ENCODE data around the gene RHOXF1.

DNA sequence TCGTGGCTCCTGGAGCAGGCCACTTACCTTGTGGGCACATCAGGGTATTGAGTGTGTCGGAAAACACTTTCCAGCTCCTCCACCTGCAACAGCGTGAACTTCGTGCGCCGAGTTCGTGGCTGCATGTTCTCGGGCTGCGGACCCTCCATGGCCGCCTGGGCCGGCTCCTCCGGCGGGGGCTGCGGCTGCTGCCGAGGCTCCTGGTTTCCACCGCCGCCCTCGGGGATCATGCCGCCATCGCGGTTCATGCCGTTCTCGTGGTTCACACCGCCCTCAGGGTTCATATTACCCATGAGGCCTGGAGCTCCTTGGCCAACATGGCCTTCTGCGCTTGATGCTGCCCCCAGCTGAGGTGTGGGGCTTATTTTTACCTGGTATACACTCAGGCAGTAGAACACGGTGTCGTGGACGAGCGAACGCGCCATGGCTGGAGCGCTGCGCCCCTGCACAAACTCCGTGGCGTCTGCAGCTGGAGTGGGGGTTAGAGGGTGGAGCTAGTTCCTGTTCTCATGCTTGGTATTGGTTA lies at the start of gene RHOXF1:
- TF ChIP-seq, protein P1, sequence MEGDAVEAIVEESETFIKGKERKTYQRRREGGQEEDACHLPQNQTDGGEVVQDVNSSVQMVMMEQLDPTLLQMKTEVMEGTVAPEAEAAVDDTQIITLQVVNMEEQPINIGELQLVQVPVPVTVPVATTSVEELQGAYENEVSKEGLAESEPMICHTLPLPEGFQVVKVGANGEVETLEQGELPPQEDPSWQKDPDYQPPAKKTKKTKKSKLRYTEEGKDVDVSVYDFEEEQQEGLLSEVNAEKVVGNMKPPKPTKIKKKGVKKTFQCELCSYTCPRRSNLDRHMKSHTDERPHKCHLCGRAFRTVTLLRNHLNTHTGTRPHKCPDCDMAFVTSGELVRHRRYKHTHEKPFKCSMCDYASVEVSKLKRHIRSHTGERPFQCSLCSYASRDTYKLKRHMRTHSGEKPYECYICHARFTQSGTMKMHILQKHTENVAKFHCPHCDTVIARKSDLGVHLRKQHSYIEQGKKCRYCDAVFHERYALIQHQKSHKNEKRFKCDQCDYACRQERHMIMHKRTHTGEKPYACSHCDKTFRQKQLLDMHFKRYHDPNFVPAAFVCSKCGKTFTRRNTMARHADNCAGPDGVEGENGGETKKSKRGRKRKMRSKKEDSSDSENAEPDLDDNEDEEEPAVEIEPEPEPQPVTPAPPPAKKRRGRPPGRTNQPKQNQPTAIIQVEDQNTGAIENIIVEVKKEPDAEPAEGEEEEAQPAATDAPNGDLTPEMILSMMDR (IDR thresholded peaks at IDR 0.05): no peak
- TF ChIP-seq ZFX (IDR thresholded peaks at IDR 0.05; ENCODE audit: borderline replicate concordance): no peak

Measured in 22Rv1 (cell line).